Hematopoietic multipotent progenitor cell treated with erythropoietin and hydrocortisone succinate and interleukin-3 and kit ligand, for 17 days (in vitro differentiated cells): ENCODE measurements around the gene TAOK3.
"Not testable (repeated sequence)": the region's sequence is repeated elsewhere in the genome, so short reads cannot be mapped to it uniquely, and the experiment has no call there.

Experiments used
- DNase-seq: peaks from one replicate; pipeline ENCODE4 v3.0.0-alpha.2; 2015; ENCODE audit warnings: low spot score

Gene TAOK3

DNA sequence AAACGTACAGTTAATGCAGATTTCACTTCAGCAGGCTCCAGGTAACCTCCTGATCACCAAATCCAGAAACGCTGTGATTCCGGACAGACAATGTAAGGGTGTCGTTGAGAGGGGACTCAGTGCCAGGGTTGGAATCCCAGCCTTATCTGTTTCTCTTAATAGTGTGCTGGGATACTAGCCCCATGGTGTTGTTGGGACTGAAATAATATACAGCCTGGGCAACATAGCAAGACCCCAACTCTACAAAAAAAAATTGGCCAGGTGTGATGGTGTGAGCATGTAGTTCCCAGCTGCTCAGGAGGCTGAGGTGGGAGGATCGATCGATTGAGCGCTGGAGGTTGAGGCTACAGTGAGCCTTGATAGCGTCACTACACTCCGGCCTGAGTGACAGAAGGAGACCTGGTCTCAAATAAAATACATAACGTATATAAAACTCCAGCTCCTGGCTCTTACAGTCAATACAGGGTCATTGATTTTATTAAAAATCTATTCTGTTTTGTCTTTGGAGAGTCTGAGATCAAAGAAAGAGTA lies 235.5 kb downstream of the TAOK3 start:
- DNase-seq, result no peak

DNA sequence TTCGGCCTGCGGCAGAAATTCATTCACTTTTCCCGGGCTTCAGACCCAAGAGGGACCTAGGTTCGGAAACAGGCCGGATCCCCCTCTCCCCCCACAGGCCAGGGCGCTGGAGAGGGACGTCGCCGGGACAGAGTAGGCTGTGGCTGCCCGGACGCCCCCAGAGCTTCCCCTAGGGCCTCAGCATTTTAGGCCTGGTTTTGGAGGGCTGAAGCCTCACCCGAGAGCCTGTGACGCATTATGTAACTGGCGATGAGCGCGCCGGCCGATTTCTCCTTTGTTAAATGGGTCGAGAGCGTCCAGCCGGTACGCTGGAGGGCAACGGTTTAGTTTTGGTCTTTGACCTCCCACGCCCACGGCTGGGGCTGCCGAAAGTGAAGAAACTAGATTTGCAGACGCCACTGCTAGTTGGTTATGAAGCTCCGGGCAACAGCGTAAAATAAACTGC lies 236.1 kb downstream of the TAOK3 start:
- DNase-seq, result no peak

DNA sequence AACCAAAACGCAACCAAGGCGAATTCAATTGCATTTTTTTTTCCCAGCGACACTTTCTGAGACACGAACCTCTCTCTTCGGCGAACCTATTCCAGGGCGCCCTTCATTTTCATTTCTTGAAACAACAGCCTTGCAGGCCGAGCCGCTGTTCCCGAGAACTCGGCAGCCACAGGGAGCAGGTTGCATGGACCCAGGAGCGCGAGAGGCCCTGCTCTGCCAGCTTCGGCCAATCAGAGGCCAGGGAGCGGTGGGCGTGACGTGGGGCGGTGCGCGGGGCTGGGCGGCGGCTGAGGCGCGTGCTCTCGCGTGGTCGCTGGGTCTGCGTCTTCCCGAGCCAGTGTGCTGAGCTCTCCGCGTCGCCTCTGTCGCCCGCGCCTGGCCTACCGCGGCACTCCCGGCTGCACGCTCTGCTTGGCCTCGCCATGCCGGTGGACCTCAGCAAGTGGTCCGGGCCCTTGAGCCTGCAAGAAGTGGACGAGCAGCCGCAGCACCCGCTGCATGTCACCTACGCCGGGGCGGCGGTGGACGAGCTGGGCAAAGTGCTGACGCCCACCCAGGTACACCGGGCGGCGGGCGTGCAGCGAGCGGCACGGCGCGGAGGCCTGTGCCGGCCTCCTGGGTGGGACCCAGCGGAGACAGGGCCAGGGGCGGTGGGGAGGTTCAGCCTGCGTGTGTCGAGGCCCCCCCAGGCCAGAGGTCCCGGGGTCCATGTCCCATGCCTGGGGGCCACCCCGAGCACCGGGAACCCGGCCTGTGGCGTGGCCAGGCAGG lies 236.7 kb downstream of the TAOK3 start, which contains the start of gene PEBP1:
TSS of gene PEBP1 (plus strand) at position 337 of the 771 bp plus-strand sequence. CDS start at position 423, 86 bp downstream.
- DNase-seq, result peak; percentile 69

DNA sequence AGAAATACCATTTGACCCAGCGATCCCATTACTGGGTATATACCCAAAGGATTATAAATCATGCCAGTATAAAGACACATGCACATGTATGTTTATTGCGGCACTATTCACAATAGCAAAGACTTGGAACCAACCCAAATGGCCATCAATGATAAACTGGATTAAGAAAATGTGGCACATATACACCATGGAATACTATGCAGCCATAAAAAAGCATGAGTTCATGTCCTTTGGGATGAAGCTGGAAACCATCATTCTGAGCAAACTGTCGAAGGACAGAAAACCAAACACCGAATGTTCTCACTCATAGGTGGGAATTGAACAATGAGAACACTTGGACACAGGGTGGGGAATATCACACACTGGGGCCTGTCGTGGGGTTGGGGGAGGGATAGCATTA lies 243.3 kb downstream of the TAOK3 start:
- DNase-seq, result not testable (repeated sequence)

DNA sequence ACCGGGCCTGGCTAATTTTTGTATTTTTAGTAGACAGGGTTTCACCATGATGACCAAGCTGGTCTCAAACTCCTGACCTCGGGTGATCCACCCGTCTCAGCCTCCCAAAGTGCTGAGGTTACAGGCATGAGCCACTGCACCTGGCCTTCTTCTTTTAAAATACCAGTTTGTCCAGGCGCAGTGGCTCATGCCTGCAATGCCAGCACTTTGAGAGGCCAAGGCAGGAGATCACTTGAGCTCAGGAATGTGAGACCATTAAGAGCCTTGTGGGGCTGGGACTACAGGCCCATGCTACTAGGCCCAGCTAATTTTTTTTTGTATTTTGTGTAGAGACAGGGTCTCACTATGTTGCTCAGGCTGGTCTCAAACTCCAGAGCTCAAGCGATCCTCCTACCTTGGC lies 244.8 kb downstream of the TAOK3 start:
- DNase-seq, result no peak

DNA sequence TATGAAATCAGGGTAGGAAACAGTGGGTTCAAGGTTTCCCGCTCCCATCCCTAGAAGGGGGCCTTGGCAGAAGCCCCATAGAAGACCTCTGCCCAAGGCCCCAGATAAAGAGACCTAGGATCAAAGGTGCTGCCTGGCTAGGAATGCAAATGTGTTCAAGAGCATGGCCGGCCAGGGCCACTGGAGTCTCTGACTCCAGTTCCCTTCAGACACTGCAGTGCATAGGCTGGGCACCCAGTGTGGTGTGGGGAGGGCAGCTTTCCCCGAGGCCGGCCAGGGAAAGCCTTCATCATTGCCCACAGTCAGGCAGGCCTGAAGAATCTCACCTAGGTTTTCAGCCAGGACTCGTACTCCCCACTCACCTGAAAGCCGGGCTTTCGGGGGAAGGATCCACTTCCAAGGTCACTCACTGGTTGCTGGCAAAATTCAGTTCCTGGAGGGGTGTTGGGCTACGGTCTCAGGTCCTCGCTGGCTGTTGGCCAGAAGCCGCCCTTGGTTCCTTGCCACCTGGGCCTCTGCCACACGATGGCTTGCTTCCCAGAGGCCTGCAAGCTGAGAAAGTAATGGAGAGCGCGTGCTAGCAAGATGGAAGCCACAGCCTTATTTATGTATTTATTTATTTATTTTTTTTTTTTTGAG lies 246.5 kb downstream of the TAOK3 start:
- no peak for DNase-seq

DNA sequence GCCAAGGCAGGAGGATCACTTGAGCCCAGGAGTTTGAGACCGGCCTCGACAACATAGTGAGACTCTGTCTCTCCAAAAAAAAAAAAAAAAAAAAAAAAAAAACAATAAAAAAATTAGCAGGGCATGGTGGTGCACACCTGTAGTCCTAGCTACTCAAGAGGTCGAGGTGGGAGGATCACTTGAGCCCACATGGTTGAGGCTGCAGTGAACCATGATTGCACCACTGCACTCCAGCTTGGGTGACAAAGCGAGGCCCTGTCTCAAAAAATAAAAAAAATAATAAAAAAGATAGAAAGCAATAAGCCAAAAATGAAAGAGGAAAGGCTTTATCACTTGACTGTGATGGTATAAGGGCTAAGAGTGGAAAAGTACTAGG lies 247.0 kb downstream of the TAOK3 start:
- DNase-seq, result no peak

DNA sequence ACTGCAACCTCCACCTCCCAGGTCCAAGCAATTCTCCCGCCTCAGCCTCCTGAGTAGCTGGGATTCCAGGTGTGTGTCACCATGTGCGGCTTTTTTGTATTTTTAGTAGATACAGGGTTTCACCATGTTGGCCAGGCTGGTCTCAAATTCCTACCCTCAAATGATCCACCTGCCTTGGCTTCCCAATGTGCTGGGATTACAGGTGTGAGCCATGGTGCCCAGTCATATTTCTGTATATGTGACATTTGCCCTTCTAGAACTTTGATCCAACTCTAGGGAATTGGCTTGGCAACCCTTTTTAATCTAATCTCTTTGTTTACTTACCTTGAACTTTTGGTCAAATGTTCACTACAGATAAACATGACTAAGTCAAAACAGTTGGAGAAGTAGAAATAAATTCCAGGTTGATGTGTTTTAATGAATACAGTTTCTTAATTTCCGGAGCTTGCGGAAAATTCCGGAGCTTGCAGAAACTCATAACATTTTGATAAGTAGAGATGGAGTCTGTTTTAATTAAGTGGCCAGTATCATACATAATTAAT lies 248.3 kb downstream of the TAOK3 start:
- no peak for DNase-seq

DNA sequence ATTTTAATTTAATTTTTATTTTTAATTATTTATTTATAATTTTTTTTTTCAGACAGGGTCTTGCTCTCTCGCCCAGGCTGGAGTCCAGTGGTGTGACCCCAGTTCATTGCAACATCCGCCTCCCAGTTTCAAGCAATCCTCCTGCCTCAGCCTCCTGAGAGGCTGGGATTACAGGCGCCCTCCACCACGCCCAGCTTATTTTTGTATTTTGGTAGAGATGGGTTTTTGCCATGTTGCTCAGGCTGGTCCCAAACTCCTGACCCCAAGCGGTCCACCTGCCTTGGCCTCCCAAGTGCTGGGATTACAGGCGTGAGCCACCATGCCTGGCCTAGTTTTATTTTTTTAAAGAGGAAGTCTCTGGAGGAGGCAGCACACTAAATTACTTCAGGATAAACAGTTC lies 250.4 kb downstream of the TAOK3 start:
- DNase-seq, result no peak

DNA sequence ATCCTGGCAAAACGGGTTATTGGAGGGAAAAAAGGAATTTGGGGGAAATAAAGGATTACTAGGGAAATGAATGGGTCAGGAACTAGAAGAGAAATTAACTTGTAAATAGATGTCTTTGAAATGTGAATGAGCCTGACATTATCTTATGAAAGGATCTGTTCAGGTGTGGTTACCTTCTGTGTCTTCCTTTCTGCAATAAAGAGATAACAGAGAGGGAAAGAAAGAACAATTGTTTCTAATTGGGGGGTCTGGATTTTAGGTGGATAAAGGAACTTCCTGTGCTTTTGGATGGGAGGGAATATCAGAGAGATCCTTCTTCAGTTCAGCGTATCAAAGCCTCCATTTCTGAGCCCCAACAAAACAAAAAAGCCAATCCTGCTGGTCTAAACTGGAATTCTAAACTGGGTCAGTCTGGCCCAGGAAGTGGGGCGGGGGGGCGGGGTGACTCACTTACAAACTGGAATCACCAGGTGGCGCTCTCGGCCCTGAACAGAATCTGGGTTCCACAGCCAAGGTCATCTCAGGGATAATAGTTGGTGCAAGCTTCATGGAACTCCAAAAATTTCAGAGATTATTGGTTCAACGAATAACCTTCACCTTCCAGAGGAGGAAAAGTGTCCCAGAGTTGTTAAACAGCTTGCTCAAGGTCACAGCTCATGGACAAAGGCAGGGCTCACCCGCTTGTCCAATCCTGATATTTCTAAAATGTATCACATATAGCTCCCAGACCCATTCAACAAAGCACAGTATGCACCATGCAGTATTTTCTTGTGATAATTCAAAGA lies 251.9 kb downstream of the TAOK3 start:
- peak; percentile 65 for DNase-seq

DNA sequence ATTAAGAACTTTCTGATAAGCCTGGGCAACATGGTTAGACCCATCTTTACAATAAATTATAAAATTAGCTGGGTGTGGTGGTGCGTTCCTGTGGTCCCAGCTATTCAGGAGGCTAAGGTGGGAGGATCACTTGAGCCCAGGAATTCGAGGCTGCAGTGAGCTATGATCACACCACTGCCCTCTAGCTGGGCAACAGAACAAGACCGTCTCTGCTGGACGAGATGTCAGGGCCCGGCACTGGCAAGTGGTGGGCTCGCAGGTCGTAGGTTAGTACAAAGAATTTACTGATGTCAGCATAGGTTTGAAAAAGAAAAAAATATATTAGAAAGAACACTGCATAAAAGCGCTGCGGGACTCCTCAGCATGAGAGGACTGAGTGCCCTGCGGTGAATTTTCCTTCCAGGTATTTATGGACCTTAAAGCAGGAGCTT lies 253.2 kb downstream of the TAOK3 start:
- no peak for DNase-seq

DNA sequence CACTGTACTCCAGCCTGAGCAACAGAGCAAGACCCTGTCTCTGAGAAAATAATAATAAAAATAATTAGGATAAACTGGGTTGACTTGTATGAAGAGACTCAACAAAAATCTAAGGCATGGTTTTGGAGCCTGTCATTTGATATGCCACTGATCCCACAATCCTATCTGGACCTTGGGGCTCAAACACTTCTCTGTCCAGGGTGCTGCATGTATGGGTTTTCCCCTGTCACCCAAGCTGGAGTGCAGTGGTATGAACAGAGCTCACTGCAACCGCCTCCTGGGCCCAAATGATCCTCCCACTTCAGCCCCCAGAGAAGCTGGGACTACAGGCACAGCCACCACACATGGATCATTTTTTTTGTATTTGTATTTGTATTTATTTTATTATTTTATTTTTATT lies 263.6 kb downstream of the TAOK3 start:
- no peak for DNase-seq

DNA sequence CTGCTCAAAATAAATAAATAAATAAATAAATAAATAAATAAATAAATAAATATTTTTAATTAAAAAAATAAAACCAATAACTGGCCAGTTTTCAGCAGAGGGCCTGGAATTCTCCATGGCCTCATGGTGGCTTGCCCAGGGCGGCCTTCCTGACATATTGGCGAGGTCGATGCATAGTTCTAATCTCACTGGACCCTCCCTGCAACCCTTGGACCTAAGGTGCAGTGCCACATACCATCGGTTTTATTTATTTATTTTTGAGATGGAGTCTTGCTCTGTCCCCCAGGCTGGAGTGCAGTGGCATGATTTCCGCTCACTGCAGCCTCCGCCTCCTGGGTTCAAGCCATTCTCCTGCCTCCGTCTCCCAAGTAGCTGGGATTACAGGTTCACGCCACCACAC lies 265.0 kb downstream of the TAOK3 start:
- no peak for DNase-seq

DNA sequence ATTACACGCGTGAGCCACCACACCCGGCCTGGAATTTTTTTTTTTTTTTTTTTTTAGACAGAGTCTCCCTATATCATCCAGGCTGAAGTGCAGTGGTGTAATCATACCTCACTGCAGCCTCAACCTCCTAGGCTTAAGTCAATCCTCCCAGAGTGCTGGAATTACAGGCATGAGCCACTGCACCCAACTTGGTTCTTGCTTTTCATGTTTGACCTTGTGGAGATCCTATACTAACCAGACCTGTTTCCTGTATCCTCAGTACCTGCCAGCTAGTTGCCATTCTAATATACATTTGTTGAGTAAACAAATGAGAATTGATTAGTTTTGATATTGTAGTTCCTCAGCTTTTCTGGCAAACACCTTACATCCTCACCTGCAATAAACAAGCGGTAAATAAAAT lies 265.7 kb downstream of the TAOK3 start:
- DNase-seq, result no peak

DNA sequence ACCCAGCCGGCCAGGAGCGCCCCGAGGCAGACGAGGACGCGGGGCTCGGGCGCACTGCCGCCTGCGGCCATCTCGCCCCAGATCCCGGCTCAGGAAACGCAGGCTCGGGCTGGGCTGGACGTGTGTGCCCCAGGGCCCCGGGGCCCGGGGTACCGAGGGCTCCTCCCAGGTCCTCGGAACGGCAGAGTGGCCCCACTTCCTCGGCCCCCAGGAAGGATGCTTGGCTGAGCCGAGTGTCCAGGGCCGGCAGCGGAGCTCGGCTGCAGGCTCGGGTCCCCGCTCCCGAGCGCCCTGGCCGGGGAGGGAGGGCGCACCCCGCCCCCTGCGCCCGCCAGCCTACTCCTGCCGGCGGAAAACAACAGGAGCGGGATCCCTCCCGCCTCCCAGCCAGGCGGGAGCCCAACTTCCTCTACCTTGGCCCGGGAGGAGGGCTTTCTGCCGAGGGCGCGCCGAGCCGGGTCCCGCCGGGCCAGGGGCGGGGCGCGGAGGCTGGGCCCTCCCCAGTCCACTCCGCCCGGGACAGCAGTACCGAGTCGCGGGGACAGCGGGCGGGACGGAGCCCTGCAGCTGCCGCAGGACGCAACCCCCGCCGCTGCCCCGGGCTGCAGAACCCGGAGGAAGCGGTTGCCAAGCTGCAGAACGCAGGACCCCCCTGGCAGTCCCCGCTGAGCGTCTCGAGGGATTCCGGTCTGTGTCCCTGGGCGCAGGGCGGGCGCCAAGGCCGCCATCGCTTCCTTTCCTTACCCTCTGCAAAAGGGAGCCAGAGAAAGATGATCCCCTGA lies 268.9 kb downstream of the TAOK3 start, which contains the start of gene VSIG10:
TSS of gene VSIG10 (minus strand) at position 411 of the 782 bp plus-strand sequence. CDS start at position 71, 340 bp downstream.
- DNase-seq, result no peak

DNA sequence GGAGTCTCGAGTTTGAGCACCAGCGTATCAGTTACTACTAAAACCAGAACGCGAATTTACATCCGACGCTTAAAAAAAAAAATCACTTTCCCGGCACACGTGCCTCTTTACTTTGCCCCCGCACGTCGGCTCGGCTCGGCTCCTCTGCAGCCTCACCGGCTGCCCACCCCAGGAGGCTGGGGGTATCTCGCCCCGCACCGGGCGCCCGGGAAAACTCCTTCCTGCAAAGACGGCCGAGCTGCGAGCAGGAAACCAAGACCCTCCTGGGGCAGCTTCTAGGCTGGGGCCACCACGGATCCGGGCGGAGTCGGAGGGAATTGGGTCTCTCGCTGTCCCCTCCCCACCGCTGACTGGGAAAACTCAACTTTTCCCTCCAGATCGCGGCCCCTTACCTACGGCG lies 269.5 kb downstream of the TAOK3 start:
- DNase-seq, result no peak

DNA sequence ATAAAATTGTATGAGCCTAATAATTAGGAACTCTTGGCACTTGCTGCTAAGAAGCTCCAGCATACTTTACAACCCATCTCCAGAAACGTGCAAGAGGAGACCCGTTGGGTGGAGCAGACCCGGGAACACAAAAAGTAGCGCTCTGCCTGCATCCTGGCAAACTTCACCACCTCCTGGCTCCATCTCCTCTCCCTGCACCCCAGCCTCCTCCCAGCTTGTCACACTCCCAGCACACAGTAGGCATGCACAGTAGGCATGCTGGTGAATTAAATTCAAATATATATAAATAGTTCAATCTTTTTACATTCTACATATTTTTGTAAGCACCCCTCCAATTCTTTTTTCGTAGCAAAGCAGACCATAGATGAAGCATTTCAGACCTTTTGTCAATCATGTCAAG lies 270.1 kb downstream of the TAOK3 start:
- DNase-seq, result no peak

DNA sequence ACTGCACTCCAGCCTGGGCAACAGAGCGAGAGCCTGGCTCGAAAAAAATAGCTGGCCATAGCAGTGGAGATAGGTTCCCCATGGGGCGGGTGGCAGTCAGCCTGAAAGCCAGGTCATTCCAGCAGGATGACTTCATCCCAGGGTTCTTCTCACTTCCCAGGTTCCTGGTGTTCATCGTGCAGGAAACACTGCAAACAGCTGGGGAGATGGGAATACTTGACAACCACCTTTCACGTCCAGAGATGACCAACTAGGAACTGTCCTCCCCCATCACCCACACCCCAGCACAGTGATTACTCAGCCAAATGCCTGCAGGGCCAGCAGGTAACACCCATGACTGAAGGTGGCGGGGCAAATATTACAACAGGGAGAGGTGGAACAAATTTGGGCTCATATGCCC lies 270.6 kb downstream of the TAOK3 start:
- DNase-seq, result no peak

DNA sequence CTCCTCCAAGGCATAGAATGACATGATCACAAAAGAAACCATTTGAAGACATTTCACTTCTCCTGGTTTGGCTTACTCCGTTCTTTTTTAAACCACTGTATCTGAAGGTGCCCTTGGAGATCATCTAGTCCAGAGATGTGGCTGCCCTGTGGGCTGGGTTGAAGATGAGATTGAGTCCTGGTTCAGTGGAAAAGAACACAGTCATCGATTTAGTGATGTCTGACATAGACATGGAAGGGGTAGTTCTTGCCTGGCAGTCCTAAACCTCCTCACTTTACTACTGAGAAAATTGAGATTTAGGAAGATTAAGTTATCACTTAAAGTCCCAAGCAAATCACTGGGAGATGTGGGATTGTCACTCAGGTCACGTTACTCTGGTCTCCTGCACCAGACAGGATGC lies 271.7 kb downstream of the TAOK3 start:
- DNase-seq, result no peak
